HepG2 (cell line): ENCODE results near the gene MIDN. TPM values are rescaled to one million over a fixed set of nuclear protein-coding genes. Genes with fewer than 3 reads are reported as not detected.

Experiments used
- ADNP ChIP-seq: sonication (generic); formaldehyde crosslinking; IDR thresholded peaks from 2 replicates; pipeline ENCODE4 v1.4.0; 2020; ENCODE audit warnings: missing genetic modification reagents
- AGO1 ChIP-seq: fragments of 200-400 bp; formaldehyde crosslinking; IDR thresholded peaks from 2 replicates; pipeline ENCODE4 v1.6.1; 2017; ENCODE audit warnings: mild to moderate bottlenecking, low read depth, low read length, moderate library complexity; ENCODE audit not compliant: poor library complexity, severe bottlenecking
- ATF4 ChIP-seq, 2 experiments: fragments of 450-650 bp in 1 of 2; sonication (generic) in 1 of 2; formaldehyde crosslinking; IDR thresholded peaks; 2 replicates each; pipeline versions ENCODE4 v1.5.0 to v1.8.0; 2020 to 2022; ENCODE audit warnings: mild to moderate bottlenecking in 1 of 2, missing genetic modification reagents in 1 of 2
- CC2D1A ChIP-seq: sonication (generic); formaldehyde crosslinking; IDR thresholded peaks from 2 replicates; pipeline ENCODE4 v1.8.1; 2023; ENCODE audit warnings: mild to moderate bottlenecking, missing genetic modification reagents
- ELF1 ChIP-seq: sonication (generic); formaldehyde crosslinking; IDR thresholded peaks from 2 replicates; pipeline ENCODE4 v1.4.0; 2020; ENCODE audit warnings: missing genetic modification reagents
- GABPB1 ChIP-seq: IDR thresholded peaks from 2 replicates; pipeline ENCODE4 v1.6.1; 2016; ENCODE audit warnings: mild to moderate bottlenecking, missing genetic modification reagents, moderate library complexity, missing compliant biosample characterization
- GATAD1 ChIP-seq: IDR thresholded peaks from 2 replicates; pipeline ENCODE4 v1.6.1; 2016; ENCODE audit warnings: missing genetic modification reagents, missing compliant biosample characterization
- HDAC6 ChIP-seq: fragments of 200-600 bp; sonication (generic); IDR thresholded peaks from 2 replicates; pipeline ENCODE4 v1.7.0; 2017; ENCODE audit warnings: mild to moderate bottlenecking, antibody characterized with exemption, low read length, low read depth
- KDM1A ChIP-seq: IDR thresholded peaks from 2 replicates; pipeline ENCODE4 v1.6.1; 2016; ENCODE audit warnings: missing compliant biosample characterization
- MNT ChIP-seq: fragments of 450-650 bp; IDR thresholded peaks from 2 replicates; pipeline ENCODE4 v1.6.1; 2016
- NFIC ChIP-seq: IDR thresholded peaks from 2 replicates; pipeline ENCODE4 v1.6.1; 2012; ENCODE audit warnings: mild to moderate bottlenecking, low read length, inconsistent platforms
- NR1H2 ChIP-seq: sonication (generic); formaldehyde crosslinking; IDR thresholded peaks from 2 replicates; pipeline ENCODE4 v1.8.1; 2022; ENCODE audit warnings: low read depth, missing genetic modification reagents, borderline replicate concordance
- PLRG1 ChIP-seq: fragments of 450-650 bp; conservative IDR thresholded peaks from 2 replicates; pipeline ENCODE4 v1.6.1; 2016
- REPIN1 ChIP-seq: sonication (generic); formaldehyde crosslinking; IDR thresholded peaks from 2 replicates; pipeline ENCODE4 v1.8.0; 2022; ENCODE audit warnings: missing genetic modification reagents, low read depth, mild to moderate bottlenecking, borderline replicate concordance
- RXRB ChIP-seq: IDR thresholded peaks from 2 replicates; pipeline ENCODE4 v1.6.1; 2016; ENCODE audit warnings: borderline replicate concordance, missing genetic modification reagents, missing compliant biosample characterization
- SMAD9 ChIP-seq: sonication (generic); formaldehyde crosslinking; IDR thresholded peaks from 2 replicates; pipeline ENCODE4 v1.5.1; 2020; ENCODE audit warnings: mild to moderate bottlenecking, missing genetic modification reagents
- TBX2 ChIP-seq: sonication (generic); formaldehyde crosslinking; IDR thresholded peaks from 2 replicates; pipeline ENCODE4 v1.5.0; 2020; ENCODE audit warnings: missing genetic modification reagents, mild to moderate bottlenecking, borderline replicate concordance
- TMF1 ChIP-seq: sonication (generic); formaldehyde crosslinking; IDR thresholded peaks from 2 replicates; pipeline ENCODE4 v1.8.1; 2022; ENCODE audit warnings: low read depth, missing genetic modification reagents
- TOPORS ChIP-seq: sonication (generic); formaldehyde crosslinking; IDR thresholded peaks from 2 replicates; pipeline ENCODE4 v1.8.0; 2023; ENCODE audit warnings: mild to moderate bottlenecking, missing genetic modification reagents
- YEATS2 ChIP-seq: sonication (generic); formaldehyde crosslinking; IDR thresholded peaks from 2 replicates; pipeline ENCODE4 v1.4.0; 2020; ENCODE audit warnings: missing genetic modification reagents, borderline replicate concordance
- ZBTB26 ChIP-seq: IDR thresholded peaks from 2 replicates; pipeline ENCODE4 v1.6.1; 2016; ENCODE audit warnings: missing compliant biosample characterization, missing genetic modification reagents, borderline replicate concordance
- ZBTB8A ChIP-seq: sonication (generic); formaldehyde crosslinking; IDR thresholded peaks from 2 replicates; pipeline ENCODE4 v1.4.0; 2020; ENCODE audit warnings: mild to moderate bottlenecking, low read depth, missing genetic modification reagents, borderline replicate concordance
- ZFX ChIP-seq: sonication (generic); formaldehyde crosslinking; IDR thresholded peaks from 2 replicates; pipeline ENCODE4 v1.4.0; 2020; ENCODE audit warnings: mild to moderate bottlenecking, low read depth, missing genetic modification reagents, moderate library complexity
- ZNF292 ChIP-seq: sonication (generic); formaldehyde crosslinking; IDR thresholded peaks from 2 replicates; pipeline ENCODE4 v1.8.1; 2022; ENCODE audit warnings: mild to moderate bottlenecking, low read depth, missing genetic modification reagents, borderline replicate concordance
- ZNF567 ChIP-seq: sonication (generic); formaldehyde crosslinking; IDR thresholded peaks from 2 replicates; pipeline ENCODE4 v1.8.1; 2023; ENCODE audit warnings: mild to moderate bottlenecking, missing genetic modification reagents, borderline replicate concordance
- ZNF580 ChIP-seq: IDR thresholded peaks from 2 replicates; pipeline ENCODE4 v1.6.1; 2016; ENCODE audit warnings: low read depth, borderline replicate concordance
- ZNF790 ChIP-seq: sonication (generic); formaldehyde crosslinking; IDR thresholded peaks from 2 replicates; pipeline ENCODE4 v1.8.0; 2022; ENCODE audit warnings: missing genetic modification reagents, mild to moderate bottlenecking, borderline replicate concordance
- ZNF879 ChIP-seq: sonication (generic); formaldehyde crosslinking; IDR thresholded peaks from 2 replicates; pipeline ENCODE4 v1.8.1; 2023; ENCODE audit warnings: missing genetic modification reagents
- polyA plus RNA-seq, 8 experiments: library from polyadenylated mRNA; depleted of rRNA in 3 of 8; stranded (reverse) in 7 of 8; unstranded in 1 of 8; fragments of >200 nt; fragmentation: Illumina TruSeq in 4 of 8; extraction: Trizol in 4 of 8; gene quantifications; 2 replicates each; pipeline versions ENCODE4 v1.2.1 to v1.2.3, GENCODE V29; 2011 to 2016; ENCODE audit warnings: low read depth in 4 of 8, missing spikeins in 1 of 8, mixed read lengths in 1 of 8; ENCODE audit not compliant: insufficient read depth in 1 of 8
- total RNA-seq, 5 experiments: library from RNA; depleted of rRNA; stranded (reverse); fragments of >200 nt; fragmentation: Illumina TruSeq; extraction: Trizol; gene quantifications; 2 replicates each; pipeline ENCODE4 v1.2.3, GENCODE V29; 2016; ENCODE audit warnings: low read depth in 1 of 5

Gene MIDN
- total and polyA plus RNA-seq, 2 of the 13 experiments (the other 11 are each of a cell fraction or from before 2014, with no cell fraction given), result 8.4 to 18.0 TPM

- TF ChIP-seq CC2D1A (no peak), ZBTB26 (CRISPR knock-in tag) (no peak; the same call in 1 of the 2 replicates), TOPORS (CRISPR knock-in tag) (no peak), ZNF790 (CRISPR knock-in tag) (no peak), ELF1 (CRISPR knock-in tag) (peak; percentile 11; the same call in 1 of the 2 replicates), GABPB1 (CRISPR knock-in tag) (peak; percentile 84), ZFX (CRISPR knock-in tag) (peak; percentile 42), PLRG1 (no peak), MNT (peak; percentile 55), KDM1A (CRISPR knock-in tag) (no peak), SMAD9 (CRISPR knock-in tag) (no peak), REPIN1 (CRISPR knock-in tag) (no peak), RXRB (CRISPR knock-in tag) (no peak), ZNF292 (no peak), NR1H2 (CRISPR knock-in tag) (no peak), ZNF567 (CRISPR knock-in tag) (no peak), YEATS2 (CRISPR knock-in tag) (no peak), NFIC (no peak), TMF1 (CRISPR knock-in tag) (no peak), ATF4 (CRISPR knock-in tag; IDR thresholded peaks at IDR 0.05) (peak in 1 of 2 experiments; percentile 38; a peak in 1 of 4 replicates), ZNF580 (no peak), HDAC6 (no peak), ZNF879 (CRISPR knock-in tag) (no peak), ADNP (no peak), ZBTB8A (CRISPR knock-in tag) (no peak), AGO1 (peak; percentile 93), TBX2 (CRISPR knock-in tag) (peak; percentile 64; the same call in 1 of the 2 replicates), GATAD1 (peak; percentile 37; the same call in 1 of the 2 replicates)
These were observed 12.6 kb downstream of the MIDN start (continued) for GRCh38 chr19:1260749-1261537.
